ENCODE results near the gene FLT3LG.

- no peak for TF ChIP-seq CTCF (IDR thresholded peaks at IDR 0.05; ENCODE audit: low read length)
- no peak for TF ChIP-seq EZH2phosphoT487 (IDR thresholded peaks at IDR 0.05; ENCODE audit: low read length)
- TF ChIP-seq EZH2 (optimal IDR thresholded peaks at IDR 0.05; ENCODE audit: low read depth, low read length): no peak
Measured at GRCh38 chr19:49503582-49503962, 29.6 kb downstream of the FLT3LG start.
